Keratinocyte (primary cell): Measurements from ENCODE around the gene GPR146. TPM values are rescaled to one million over a fixed set of nuclear protein-coding genes. Genes with fewer than 3 reads are reported as not detected.

ENCODE experiments used
- DNase-seq: peaks from one replicate; pipeline ENCODE4 v3.0.0-alpha.2; 2011; ENCODE audit warnings: low read depth, missing footprints, low spot score
- FAIRE-seq: peaks from 2 replicates; lab custom pipeline; 2011; peaks lifted over from hg19 to GRCh38; lab: Jason Lieb, UNC
- H2AFZ ChIP-seq: 2 replicates; pipeline ENCODE4 v1.6.0; 2012; ENCODE audit warnings: low read length, control low read depth, inconsistent platforms; ENCODE audit not compliant: control insufficient read depth
- H3K27ac ChIP-seq: 2 replicates; pipeline ENCODE4 v1.5.1; 2011; ENCODE audit warnings: low read length; ENCODE audit not compliant: control insufficient read depth, insufficient read depth
- H3K27me3 ChIP-seq: 3 replicates; pipeline ENCODE4 v1.6.0; 2011; ENCODE audit warnings: low read length; ENCODE audit not compliant: control insufficient read depth, insufficient read depth; ENCODE audit errors: extremely low read depth
- H3K36me3 ChIP-seq, 2 experiments: 2 replicates in 1 of 2; 3 replicates in 1 of 2; pipeline ENCODE4 v1.5.1; 2011; ENCODE audit warnings: low read length in 2 of 2, mild to moderate bottlenecking in 1 of 2; ENCODE audit not compliant: control insufficient read depth in 2 of 2, insufficient read depth in 2 of 2; ENCODE audit errors: extremely low read depth in 1 of 2
- H3K4me1 ChIP-seq: 3 replicates; pipeline ENCODE4 v1.5.1; 2011; ENCODE audit warnings: low read length; ENCODE audit not compliant: control insufficient read depth, insufficient read depth; ENCODE audit errors: extremely low read depth
- H3K4me2 ChIP-seq: 3 replicates; pipeline ENCODE4 v1.6.0; 2011; ENCODE audit warnings: low read depth, low read length; ENCODE audit not compliant: control insufficient read depth, insufficient read depth; ENCODE audit errors: extremely low read depth
- H3K4me3 ChIP-seq, 3 experiments: fragments of 200-600 bp in 1 of 3; sonication (generic) in 1 of 3; 2 replicates in 2 of 3; 3 replicates in 1 of 3; pipeline ENCODE4 v1.5.1; 2011 to 2016; ENCODE audit warnings: low read length in 3 of 3, mild to moderate bottlenecking in 3 of 3, control low read depth in 2 of 3, inconsistent platforms in 1 of 3, low read depth in 1 of 3, mixed read lengths in 1 of 3, mixed run types in 1 of 3, moderate library complexity in 1 of 3; ENCODE audit not compliant: control insufficient read depth in 2 of 3, insufficient read depth in 2 of 3; ENCODE audit errors: extremely low read depth in 1 of 3
- H3K79me2 ChIP-seq: 2 replicates; pipeline ENCODE4 v1.6.0; 2012; ENCODE audit warnings: low read length; ENCODE audit not compliant: control insufficient read depth, insufficient read depth
- H3K9ac ChIP-seq: 3 replicates; pipeline ENCODE4 v1.6.0; 2011; ENCODE audit warnings: low read length; ENCODE audit not compliant: control insufficient read depth, insufficient read depth; ENCODE audit errors: extremely low read depth
- H3K9me1 ChIP-seq: 3 replicates; pipeline ENCODE4 v1.6.0; 2011; ENCODE audit warnings: low read length; ENCODE audit not compliant: control insufficient read depth, insufficient read depth; ENCODE audit errors: extremely low read depth
- H3K9me3 ChIP-seq: 2 replicates; pipeline ENCODE4 v1.5.1; 2012; ENCODE audit warnings: low read depth, low read length; ENCODE audit not compliant: control insufficient read depth
- H4K20me1 ChIP-seq: 3 replicates; pipeline ENCODE4 v1.6.0; 2011; ENCODE audit warnings: low read length; ENCODE audit not compliant: control insufficient read depth, insufficient read depth; ENCODE audit errors: extremely low read depth
- CTCF ChIP-seq, 3 experiments: IDR thresholded peaks in 1 of 3; conservative IDR thresholded peaks in 1 of 3; optimal IDR thresholded peaks in 1 of 3; 2 replicates in 2 of 3; 3 replicates in 1 of 3; pipeline versions ENCODE3 to v1.5.1; 2011; ENCODE audit warnings: low read length in 3 of 3, mild to moderate bottlenecking in 3 of 3, moderate library complexity in 2 of 3, control low read depth in 1 of 3, inconsistent platforms in 1 of 3; ENCODE audit not compliant: insufficient read depth in 2 of 3; ENCODE audit errors: extremely low read depth in 1 of 3
- EZH2 ChIP-seq: IDR thresholded peaks from one replicate; pipeline ENCODE4 v1.6.1; 2012; ENCODE audit warnings: inconsistent platforms, mild to moderate bottlenecking, low read length, moderate library complexity
- dilution Hi-C: fragments of 300-500 bp; cut with MboI; formaldehyde crosslinking; loops from one replicate; pipeline ENCODE4 v1.7.0; 2020; ENCODE audit warnings: low sequenced_read_pairs; ENCODE audit not compliant: extremely low pct_ligation_motif_present
- polyA plus RNA-seq, 5 experiments: library from polyadenylated mRNA; depleted of rRNA in 3 of 5; stranded (reverse) in 3 of 5; stranded (forward) in 1 of 5; unstranded in 1 of 5; fragments of >200 nt; gene quantifications; 1 replicate in 1 of 5; 2 replicates in 3 of 5; 3 replicates in 1 of 5; pipeline versions ENCODE4 v1.2.1 to v1.2.3, GENCODE V29; 2011 to 2012; ENCODE audit warnings: missing spikeins in 2 of 5, low read depth in 1 of 5, low replicate concordance in 1 of 5

Gene GPR146
- polyA plus RNA-seq, 1 donor (not counting 4 experiments of a cell fraction or from before 2014, with no cell fraction given), result 0.13 TPM

GRCh38 chr7:1015196-1016121, 28.9 kb upstream of the GPR146 start:
- Histone ChIP-seq H3K9me1 (no peaks in the 10 kb centered on the region), H3K36me3 (no peaks in the 10 kb centered on the region), H3K9me3 (no peaks in the 10 kb centered on the region), H4K20me1 (peaks cover 14% of the 10 kb centered on the region), H3K9ac (no peak overlapping the region), H2AFZ (no peak overlapping the region), H3K4me2 (no peak overlapping the region), H3K4me3 (no peak overlapping the region), H3K79me2 (peaks cover 13% of the 10 kb centered on the region), H3K4me1 (peaks cover 8% of the 10 kb centered on the region), H3K27ac (no peak overlapping the region), H3K27me3 (no peaks in the 10 kb centered on the region)
- no peak for FAIRE-seq
- dilution Hi-C loops, result no loop called here
- DNase-seq, result no peak
- TF ChIP-seq EZH2, result no peak
- TF ChIP-seq CTCF (optimal IDR thresholded peaks at IDR 0.05 in 1 of 3, IDR thresholded peaks at IDR 0.05 in 1 of 3, conservative IDR thresholded peaks at IDR 0.05 in 1 of 3; ENCODE audit: extremely low read depth in 1 of 3, insufficient read depth in 2 of 3, low read length in 3 of 3), result no peak

- Histone ChIP-seq H3K27ac (no peak overlapping the region), H2AFZ (no peak overlapping the region), H3K4me1 (peaks cover 8% of the 10 kb centered on the region), H3K27me3 (no peaks in the 10 kb centered on the region), H4K20me1 (peaks cover 24% of the 10 kb centered on the region), H3K9ac (no peak overlapping the region), H3K9me1 (no peaks in the 10 kb centered on the region), H3K36me3 (peaks cover 2 to 8% of the 10 kb centered on the region in 2 experiments), H3K9me3 (no peaks in the 10 kb centered on the region), H3K4me3 (no peak overlapping the region), H3K4me2 (no peak overlapping the region), H3K79me2 (peaks cover 17% of the 10 kb centered on the region)
- DNase-seq, result no peak
- FAIRE-seq, result no peak
- TF ChIP-seq CTCF (optimal IDR thresholded peaks at IDR 0.05 in 1 of 3, IDR thresholded peaks at IDR 0.05 in 1 of 3, conservative IDR thresholded peaks at IDR 0.05 in 1 of 3; ENCODE audit: extremely low read depth in 1 of 3, insufficient read depth in 2 of 3, low read length in 3 of 3) (no peak), EZH2 (no peak)
- dilution Hi-C loops, result no loop called here
These were observed 27.5 kb upstream of the GPR146 start for GRCh38 chr7:1016577-1017531.
